ENCODE results near the gene KCNMA1. TPM values are rescaled to one million over a fixed set of nuclear protein-coding genes. Genes with fewer than 3 reads are reported as not detected.

The KCNMA1 gene
- total RNA-seq, 1 donor from 2014 or later = 94.3 TPM

DNA sequence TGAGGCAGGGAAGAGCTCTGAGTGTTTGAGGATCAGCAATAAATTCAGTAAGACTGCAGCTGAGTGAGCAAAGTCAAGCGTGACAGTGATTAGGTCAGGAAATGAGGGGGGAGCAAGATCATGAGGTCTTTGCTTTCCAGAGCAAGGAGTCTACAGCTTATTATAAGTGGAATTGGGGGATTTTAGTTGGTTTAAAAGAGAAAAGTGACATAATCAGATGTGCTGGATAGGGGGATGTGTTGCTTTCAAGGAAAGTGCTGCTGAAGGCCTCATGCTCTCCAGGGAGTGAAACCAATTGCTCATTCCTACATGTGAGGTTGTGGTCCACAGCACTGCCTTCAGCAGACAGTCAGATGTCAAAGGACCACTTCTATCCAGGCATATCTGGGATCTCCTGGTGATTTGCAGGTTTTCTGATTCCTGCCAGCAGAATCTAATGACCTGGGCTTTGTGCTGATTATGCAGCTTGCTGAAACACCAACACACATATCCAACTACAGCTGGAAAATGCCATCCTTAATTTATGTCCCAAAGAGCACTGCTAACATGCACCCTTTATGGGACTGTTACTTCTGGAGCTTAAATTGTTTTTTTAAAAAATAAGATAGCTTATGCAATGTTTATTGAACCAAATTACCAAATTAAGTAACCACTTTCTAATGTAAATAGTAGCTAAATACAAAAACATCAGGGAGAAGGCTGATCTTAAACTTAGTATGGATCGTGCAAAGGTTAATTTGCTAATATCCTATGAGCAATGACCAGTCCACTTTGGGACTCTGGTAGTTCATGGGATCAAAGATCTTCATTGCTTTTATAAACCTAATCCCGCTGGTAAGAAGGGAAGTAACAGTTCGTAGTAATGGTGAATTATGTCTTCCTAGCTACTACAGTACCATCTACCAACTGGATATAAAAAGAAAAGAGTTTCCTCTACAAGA is 607.6 kb downstream of the KCNMA1 start:
- Histone ChIP-seq H3K4me1 (no peaks in the 10 kb centered on the region), H3K4me3 (no peak overlapping the region), H3K9me3 (no peaks in the 10 kb centered on the region), H3K36me3 (no peaks in the 10 kb centered on the region), H3K27ac (no peak overlapping the region), H3K27me3 (no peaks in the 10 kb centered on the region)
- DNase-seq (ENCODE audit: extremely low spot score in 2 of 2) = no peak
- intact Hi-C loops (cut with DNase I) = loop anchor here (10.0 kb wide), 1 partner anchor 75 kb away; no protein-coding TSS in a partner anchor
- no peak for TF ChIP-seq POLR2A (IDR thresholded peaks at IDR 0.05)
- TF ChIP-seq POLR2AphosphoS5 (IDR thresholded peaks at IDR 0.05; ENCODE audit: insufficient read depth in 1 of 2, low read depth in 1 of 2) = no peak
- TF ChIP-seq, protein P1, sequence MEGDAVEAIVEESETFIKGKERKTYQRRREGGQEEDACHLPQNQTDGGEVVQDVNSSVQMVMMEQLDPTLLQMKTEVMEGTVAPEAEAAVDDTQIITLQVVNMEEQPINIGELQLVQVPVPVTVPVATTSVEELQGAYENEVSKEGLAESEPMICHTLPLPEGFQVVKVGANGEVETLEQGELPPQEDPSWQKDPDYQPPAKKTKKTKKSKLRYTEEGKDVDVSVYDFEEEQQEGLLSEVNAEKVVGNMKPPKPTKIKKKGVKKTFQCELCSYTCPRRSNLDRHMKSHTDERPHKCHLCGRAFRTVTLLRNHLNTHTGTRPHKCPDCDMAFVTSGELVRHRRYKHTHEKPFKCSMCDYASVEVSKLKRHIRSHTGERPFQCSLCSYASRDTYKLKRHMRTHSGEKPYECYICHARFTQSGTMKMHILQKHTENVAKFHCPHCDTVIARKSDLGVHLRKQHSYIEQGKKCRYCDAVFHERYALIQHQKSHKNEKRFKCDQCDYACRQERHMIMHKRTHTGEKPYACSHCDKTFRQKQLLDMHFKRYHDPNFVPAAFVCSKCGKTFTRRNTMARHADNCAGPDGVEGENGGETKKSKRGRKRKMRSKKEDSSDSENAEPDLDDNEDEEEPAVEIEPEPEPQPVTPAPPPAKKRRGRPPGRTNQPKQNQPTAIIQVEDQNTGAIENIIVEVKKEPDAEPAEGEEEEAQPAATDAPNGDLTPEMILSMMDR (IDR thresholded peaks at IDR 0.05) = no peak

DNA sequence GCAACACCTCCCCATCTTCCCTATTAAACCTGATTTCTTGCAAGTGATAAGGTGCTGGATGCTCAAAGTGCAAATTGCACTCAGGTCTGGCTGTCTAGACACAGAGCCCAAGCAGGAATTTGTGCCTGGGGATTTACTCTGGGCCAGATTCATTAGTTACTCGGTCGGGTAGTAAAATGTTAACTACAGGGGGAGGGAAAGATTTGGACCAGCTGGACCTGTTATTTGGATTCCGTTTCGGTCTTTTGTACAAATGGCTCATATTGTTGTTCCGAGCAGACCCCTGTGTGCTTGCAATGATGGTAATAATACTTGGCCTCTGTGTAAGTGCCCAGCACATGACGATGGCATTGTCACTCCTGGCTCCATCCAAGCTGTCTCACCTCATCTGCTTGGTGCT is 609.6 kb downstream of the KCNMA1 start:
- H3K4me3 ChIP-seq = no peak overlapping the region
- H3K36me3 ChIP-seq = no peaks in the 10 kb centered on the region
- H3K27ac ChIP-seq = no peak overlapping the region
- TF ChIP-seq, protein P1 (IDR thresholded peaks at IDR 0.05) = no peak
- TF ChIP-seq POLR2AphosphoS5 (IDR thresholded peaks at IDR 0.05; ENCODE audit: insufficient read depth in 1 of 2, low read depth in 1 of 2) = no peak
- TF ChIP-seq POLR2A (IDR thresholded peaks at IDR 0.05) = no peak
- H3K4me1 ChIP-seq = no peaks in the 10 kb centered on the region
- no peaks in the 10 kb centered on the region for H3K9me3 ChIP-seq
- H3K27me3 ChIP-seq = no peaks in the 10 kb centered on the region
- DNase-seq (ENCODE audit: extremely low spot score in 2 of 2) = no peak
- intact Hi-C loops (cut with DNase I) = loop anchor here (10.0 kb wide), 1 partner anchor 77 kb away; no protein-coding TSS in a partner anchor

DNA sequence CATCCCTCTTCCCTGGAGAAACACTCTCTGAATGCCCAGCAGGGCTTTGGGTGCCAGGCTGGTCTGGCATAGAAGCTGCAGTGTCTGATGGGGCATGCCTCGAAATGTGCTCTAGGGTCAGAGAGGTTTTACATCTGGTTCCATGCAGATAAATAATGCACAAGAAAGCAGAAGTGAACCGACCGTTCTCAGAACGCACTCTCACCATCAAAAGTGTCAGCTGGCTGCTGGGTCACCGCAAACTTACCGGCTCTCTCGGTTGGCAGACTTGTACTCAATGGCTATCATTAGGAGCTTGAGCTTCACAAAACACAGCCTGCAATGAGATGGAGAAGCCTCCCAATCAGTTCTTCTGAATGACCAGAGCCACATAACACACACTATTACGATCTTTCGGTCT is 610.0 kb downstream of the KCNMA1 start:
- intact Hi-C loops (cut with DNase I) = loop anchor here (10.0 kb wide), 1 partner anchor 77 kb away; no protein-coding TSS in a partner anchor
- Histone ChIP-seq H3K27me3 (no peaks in the 10 kb centered on the region), H3K36me3 (no peaks in the 10 kb centered on the region), H3K27ac (no peak overlapping the region), H3K4me1 (no peaks in the 10 kb centered on the region), H3K9me3 (no peaks in the 10 kb centered on the region), H3K4me3 (no peak overlapping the region)
- DNase-seq (ENCODE audit: extremely low spot score in 2 of 2) = no peak
- TF ChIP-seq, protein P1 (IDR thresholded peaks at IDR 0.05) = no peak
- TF ChIP-seq POLR2A (IDR thresholded peaks at IDR 0.05) (no peak), POLR2AphosphoS5 (IDR thresholded peaks at IDR 0.05; ENCODE audit: insufficient read depth in 1 of 2, low read depth in 1 of 2) (no peak)

DNA sequence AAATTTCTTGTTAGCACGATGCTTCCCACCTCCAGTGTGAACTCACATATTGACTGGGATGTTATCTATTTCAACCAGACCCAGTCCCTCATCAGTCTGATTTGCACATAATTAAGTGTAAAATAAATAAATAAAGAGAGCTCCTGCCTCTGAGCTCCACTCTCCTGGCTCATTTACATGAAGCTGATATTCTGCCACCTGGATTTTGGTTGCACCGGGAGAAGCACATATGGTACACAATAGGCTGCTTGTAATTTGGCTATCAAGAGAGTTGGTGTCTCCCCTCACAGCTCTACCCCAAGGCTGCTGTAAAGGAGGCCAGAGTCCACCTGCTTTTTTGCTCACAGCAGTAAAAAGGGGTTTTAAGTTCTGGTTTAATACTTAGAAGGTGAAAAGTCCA is 610.5 kb downstream of the KCNMA1 start:
- no peaks in the 10 kb centered on the region for H3K27me3 ChIP-seq
- no peaks in the 10 kb centered on the region for H3K9me3 ChIP-seq
- H3K36me3 ChIP-seq = no peaks in the 10 kb centered on the region
- no peak overlapping the region for H3K27ac ChIP-seq
- H3K4me3 ChIP-seq = no peak overlapping the region
- H3K4me1 ChIP-seq = no peaks in the 10 kb centered on the region
- no peak for TF ChIP-seq POLR2A (IDR thresholded peaks at IDR 0.05)
- no peak for TF ChIP-seq POLR2AphosphoS5 (IDR thresholded peaks at IDR 0.05; ENCODE audit: insufficient read depth in 1 of 2, low read depth in 1 of 2)
- TF ChIP-seq, protein P1 (IDR thresholded peaks at IDR 0.05) = no peak
- no peak for DNase-seq (ENCODE audit: extremely low spot score in 2 of 2)
- intact Hi-C loops (cut with DNase I) = loop anchor here (10.0 kb wide), 1 partner anchor 78 kb away; no protein-coding TSS in a partner anchor

DNA sequence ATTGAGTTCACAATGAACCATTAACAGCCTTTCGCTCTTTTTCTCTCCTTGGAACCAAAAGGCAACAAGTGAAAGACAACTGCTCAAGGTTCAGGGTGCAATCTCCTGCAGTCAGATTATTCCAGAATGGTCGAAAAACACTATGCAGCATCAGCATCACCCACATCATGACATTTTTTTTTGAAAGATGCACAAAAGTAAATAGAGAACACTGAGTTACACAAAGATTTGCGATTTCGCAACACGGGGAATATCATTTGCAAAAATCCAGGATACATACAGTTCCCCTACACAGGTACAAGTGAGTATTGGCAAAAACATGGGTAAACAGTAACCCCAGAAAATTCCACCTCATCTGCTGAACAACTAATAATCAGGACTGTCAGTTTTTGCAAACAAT is 611.5 kb downstream of the KCNMA1 start:
- Histone ChIP-seq H3K27ac (no peak overlapping the region), H3K4me1 (no peaks in the 10 kb centered on the region), H3K36me3 (no peaks in the 10 kb centered on the region), H3K4me3 (no peak overlapping the region), H3K27me3 (no peaks in the 10 kb centered on the region), H3K9me3 (no peaks in the 10 kb centered on the region)
- intact Hi-C loops (cut with DNase I) = loop anchor here (10.0 kb wide), 1 partner anchor 79 kb away; no protein-coding TSS in a partner anchor
- no peak for DNase-seq (ENCODE audit: extremely low spot score in 2 of 2)
- TF ChIP-seq, protein P1 (IDR thresholded peaks at IDR 0.05) = no peak
- TF ChIP-seq POLR2A (IDR thresholded peaks at IDR 0.05) (no peak), POLR2AphosphoS5 (IDR thresholded peaks at IDR 0.05; ENCODE audit: insufficient read depth in 1 of 2, low read depth in 1 of 2) (no peak)

All from vagina (tissue), 2 donors.